SKM-1 (cell line): ENCODE results near the gene EAPP.
"Not testable (repeated sequence)": the region's sequence is repeated elsewhere in the genome, so short reads cannot be mapped to it uniquely, and the experiment has no call there.

Experiments used
- DNase-seq: peaks from one replicate; lab custom pipeline; 2025; ENCODE audit not compliant: unreplicated experiment; lab: John Stamatoyannopoulos, UW

The EAPP gene, protein sequence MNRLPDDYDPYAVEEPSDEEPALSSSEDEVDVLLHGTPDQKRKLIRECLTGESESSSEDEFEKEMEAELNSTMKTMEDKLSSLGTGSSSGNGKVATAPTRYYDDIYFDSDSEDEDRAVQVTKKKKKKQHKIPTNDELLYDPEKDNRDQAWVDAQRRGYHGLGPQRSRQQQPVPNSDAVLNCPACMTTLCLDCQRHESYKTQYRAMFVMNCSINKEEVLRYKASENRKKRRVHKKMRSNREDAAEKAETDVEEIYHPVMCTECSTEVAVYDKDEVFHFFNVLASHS

DNA sequence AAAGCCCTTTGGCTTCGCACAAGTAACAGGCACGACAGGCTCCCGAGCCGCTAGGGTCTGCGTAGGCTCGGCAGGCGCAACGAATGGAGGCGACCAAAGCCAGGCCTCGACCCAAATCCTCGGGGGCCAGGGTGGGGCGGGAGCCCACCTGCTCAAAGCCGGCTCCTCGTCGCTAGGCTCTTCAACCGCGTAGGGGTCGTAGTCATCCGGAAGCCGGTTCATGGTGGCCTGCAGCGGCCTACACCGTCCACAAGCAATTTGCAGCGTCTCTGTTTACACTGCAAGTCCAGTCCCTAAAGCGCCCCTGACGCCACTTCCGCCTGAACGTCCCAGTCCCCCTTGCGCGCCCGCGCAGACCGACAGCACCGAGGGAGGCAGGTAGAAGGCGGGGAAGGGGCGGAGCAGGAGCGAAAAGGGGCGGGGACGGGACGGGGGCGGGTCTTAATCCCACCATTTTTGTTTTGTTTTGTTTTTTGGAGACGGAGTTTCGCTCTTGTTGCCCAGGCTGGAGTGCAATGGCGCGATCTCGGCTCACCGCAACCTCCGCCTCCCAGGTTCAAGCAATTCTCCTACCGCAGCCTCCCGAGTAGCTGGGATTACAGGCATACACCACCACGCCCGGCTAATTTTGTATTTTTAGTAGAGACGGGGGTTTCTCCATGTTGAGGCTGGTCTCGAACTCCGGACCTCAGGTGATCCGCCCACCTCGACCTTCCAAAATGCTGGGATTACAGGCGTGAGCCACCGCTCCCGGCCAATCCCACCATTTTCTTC lies at the start of gene EAPP:
EAPP (minus strand) TSS at position 295 of the 774 bp plus-strand sequence; CDS start at position 222, 73 bp downstream.
- DNase-seq: no peak

DNA sequence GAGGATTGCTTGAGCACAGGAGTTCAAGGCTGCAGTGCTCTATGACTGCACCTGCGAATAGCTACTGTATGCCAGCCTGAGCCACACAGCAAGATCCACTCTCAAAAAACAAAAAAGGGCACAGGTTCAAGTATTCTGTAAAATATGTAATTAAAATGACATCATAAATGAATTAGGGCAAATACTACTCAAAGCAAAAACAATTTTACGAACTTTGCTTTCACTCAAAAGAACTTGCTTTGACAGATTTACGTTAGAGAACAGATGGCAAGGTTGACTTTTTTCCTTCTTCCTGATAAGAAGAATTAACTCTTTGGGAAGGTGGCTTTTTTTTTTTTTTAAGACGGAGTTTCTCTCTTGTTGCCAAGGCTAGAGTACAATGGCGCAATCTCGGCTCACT lies 44.0 kb upstream of the EAPP start:
- DNase-seq: no peak

DNA sequence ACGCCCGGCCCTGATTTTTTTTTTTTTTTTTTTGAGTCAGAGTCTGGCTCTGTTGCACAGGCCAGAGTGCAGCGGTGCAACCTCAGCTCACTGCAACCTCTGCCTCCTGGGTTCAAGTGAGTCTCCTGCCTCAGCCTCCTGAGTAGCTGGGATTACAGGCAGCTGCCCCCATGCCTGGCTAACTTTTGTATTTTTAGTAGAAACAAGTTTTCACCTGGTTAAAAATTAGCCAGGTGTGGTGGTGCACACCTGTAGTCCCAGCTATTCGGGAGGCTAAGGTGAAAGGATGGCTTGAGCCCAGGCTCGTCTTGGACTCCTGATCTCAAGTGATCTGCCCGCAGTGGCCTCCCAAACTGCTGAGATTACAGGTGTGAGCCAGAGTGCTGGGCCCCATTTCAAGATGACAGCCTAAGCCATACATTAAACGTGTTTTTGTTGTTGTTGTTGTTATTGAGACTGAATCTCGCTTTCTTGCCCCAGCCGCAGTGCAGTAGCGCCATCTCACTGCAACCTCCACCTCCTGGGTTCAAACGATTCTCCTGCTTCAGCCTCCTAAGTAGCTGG lies 42.7 kb upstream of the EAPP start:
- no peak for DNase-seq

DNA sequence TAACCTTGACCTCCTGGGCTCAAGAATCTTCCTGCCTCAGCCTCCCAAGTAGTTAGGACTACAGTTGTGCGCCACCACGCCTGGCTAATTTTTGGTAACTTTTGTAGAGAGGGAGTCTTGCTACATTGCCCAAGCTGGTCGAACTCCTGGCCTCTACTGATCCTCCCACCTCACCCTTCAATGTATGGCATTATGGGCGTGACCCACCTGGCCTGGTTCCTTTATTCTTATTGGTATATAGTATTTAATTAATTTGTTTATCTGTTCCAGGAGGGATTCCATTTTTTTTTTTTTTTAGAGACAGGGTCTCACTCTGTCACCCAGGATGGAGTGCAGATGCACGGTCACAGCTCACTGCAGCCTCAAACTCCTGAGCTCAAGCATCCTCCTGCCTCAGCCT lies 40.9 kb upstream of the EAPP start:
- no peak for DNase-seq

DNA sequence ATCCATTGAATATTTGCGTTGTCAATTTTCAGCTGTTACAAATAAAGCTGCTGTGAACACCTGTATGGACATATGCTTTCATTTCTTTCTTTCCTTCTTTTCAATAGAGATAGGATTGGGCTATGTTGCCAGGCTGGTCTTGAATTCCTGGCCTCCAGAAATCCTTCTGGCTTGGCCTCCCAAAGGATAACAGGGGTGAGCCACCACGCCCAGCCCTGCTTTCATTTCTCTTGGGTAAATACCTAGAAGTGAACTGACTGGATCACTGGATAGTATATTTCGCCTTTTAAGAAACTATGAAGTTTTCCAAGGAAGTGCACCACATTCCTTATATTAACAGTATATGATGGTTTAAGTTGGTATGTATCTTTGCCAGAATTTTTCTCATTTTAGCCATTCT lies 32.3 kb upstream of the EAPP start:
- DNase-seq: no peak

DNA sequence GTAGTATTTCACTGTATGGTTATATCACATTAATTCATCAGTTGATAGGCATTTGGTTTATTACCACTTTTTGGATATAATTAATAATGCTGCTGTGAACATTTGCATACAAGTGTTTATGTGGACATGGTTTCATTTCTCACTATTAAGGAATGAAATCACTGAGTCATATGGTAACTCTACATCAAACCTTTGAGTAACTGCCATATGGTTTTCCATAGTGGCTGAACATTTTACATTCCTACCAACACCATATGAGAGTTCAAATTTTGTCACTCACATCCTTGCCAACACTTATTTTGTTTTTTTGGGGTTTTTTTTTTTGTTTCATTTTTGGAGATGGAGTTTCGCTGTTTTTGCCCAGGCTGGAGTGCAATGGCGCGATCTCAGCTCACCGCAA lies 30.2 kb upstream of the EAPP start:
- no peak for DNase-seq

DNA sequence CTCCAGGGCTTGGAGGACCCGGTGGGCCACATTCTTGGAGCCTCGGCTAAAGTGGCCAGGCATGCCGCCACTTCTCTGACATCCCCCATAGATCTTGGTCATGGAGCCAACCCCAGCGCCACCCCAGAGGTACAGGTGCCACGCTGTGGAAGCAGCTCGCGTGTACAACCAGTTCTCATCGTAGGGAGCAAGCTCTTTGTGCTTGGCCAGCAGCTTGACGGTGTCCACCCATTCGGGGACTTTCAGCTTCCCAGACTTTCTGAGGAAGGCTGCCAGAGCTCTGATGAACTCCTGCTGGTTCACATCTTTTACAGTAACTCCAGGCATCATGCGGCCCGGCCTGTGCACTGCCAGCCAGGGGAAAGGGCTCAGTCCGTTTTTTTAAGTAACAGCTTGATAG lies 29.3 kb upstream of the EAPP start:
- no peak for DNase-seq

DNA sequence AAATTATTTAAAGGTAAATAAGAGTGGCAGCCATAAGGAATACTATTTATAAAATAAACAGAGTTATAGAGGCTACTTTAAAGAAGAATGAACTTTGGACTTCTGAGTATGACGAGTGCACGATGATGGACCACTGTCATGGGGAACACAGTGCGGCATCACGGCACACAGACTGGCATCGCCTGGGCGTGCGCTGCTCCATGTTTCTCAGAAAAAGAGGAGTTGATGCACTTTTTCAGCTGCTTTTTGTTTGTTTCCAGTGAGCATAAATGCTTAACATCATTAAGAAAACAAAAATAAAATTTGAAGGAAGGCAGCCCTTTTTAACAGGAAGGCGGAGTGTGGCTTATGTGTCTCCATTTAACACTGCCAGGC lies 23.3 kb upstream of the EAPP start:
- no peak for DNase-seq

DNA sequence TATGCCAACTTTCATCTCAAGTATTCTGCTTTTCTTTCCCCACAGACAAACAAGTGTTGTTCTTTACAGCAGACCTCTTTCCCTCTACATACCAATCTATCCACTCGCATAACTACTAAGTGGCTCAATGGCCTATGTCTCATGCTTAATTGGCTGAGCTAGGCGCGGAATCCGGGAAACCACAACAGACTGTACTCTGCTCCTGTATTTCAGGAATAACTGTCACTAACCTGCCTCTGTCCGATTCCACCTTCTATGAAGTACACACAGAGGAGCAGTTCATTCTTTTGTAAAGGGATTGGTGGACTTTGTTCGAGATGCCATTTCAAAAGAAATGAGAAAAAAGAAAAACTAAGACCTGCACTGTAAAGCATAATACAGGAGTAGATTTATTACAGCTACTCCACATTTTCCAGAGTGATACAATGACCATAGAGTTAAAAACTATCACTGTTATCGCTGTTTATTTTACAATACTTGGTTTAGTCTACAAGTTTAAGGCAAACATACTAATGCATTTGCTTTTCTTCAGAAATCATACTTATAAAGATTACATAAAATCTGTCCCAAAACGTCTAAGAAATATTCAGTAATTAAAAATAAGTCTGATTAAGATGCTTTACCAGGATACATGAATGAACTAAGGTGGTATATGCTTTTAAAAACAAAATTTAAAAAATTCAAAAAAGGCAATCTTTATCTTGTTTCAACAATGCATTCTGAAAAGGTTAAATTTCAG lies 22.7 kb upstream of the EAPP start:
- not testable (repeated sequence) for DNase-seq

DNA sequence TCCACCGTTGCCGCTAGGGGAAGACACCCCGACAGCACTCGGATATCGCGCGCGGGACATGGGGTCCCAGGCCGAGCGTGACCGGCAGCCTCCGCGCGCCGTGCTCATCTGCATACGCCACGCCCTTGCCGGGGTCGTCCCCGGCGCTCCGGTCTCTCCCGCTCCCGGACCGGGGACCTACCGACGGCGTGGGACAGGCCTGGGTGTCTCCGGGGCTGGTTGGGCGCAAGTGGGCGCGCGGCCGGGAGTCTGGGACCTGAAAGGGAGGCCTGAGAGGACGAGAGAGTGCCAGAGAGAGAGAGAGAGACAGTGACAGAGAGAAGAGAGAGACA lies 17.0 kb upstream of the EAPP start:
- DNase-seq: not testable (repeated sequence)

DNA sequence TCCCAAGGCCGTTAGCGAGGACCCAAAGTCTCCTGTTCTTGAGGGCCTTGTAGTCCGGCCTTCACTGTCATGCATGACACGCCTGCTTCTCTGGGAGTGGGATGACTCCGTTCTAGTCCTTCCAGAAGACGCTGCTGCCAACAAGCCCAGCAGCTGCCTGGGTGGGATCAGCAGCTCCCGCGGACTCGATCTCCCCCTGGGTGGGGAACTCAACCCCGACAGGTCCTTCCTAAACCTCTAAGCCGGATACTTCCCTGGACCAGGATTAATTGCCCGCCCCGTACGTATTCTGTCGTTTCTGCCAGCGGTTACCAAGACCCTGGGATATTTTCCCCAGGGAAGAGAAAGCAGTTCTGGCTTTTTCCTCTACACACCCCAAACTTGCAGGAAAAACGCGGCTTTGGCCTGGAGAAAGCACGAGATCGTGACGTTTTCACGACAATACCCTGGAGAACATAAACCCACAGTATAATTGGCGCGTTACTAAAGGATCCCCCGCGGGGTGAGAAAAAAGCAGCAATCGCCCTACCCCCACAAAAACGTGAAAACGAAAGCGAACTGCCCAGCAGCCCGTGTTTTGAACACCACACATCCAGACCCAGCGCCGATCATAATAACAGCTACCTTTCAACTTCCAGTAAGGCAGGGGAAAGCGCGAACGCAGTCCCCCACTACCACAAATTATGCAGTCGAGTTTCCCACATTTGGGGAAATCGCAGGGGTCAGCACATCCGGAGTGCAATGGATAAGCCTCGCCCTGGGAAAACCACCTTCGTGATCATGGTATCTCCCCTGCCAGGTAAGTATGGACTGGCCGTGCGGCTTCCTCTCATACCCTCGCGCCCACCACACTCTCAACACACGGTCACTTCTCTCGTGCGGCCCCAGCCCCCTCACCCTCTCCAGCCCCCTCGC lies 16.3 kb upstream of the EAPP start:
- DNase-seq: not testable (repeated sequence)

DNA sequence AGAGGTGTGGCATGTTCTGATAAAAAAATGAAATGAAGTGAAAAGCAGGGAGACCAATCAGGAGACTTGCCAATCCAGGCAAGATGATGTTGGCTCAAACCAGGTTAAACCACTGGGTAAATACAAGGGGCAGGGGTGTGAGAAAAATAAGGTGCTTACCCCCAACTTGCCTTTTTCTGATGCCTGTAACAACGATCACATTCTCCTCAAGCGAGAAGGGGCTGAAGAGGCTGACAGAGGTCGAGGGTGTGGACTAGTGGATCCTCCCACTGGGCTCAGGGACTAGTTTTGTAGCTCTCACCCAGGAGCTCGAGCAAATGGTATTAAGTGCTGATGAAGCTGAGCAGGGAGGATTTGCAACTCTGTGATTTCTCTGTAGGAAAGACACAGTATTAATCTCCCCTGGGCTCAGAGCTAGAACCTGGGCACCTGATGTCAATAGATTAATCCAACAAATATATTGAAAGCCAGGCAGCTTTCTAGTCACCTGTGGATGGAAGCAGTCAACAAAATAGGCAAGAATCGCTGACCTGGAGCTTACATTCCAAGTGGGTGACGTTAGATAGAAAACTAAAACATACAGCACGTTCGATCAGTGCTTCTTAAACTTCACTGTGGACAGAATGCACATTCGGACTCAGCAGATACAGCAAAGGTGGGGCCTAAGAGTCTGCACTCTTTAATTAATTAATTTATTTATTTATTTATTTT lies 15.2 kb upstream of the EAPP start:
- DNase-seq: no peak

DNA sequence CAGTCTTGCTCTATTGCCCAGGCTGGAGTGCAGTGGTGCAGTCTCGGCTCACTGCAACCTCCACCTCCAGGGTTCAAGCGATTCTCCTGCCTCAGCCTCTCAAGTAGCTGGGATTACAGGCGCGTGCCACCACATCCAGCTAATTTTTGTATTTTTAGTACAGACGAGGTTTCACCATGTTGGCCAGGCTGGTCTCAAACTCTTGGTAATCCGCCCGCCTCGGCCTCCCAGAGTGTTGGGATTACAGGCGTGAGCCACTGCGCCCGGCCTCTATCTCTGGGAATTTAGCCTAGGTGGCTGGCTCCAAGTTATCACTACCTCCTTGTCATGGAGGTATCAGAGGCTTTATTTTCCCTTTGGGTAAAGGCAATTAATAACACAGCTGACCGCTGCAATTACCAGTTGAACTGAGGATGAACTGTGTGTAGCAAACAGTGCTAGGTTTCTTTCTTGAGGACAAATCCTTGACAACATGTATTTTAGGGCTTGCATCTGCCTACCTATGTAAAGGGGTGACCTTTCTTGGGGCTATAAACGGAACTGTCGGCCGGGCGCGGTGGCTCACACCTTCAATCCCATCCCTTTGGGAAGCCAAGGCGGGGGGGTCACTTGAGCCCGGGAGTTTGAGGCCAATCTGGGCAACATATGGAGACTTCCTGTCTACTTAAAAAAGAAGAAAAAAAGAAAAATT lies 9.9 kb upstream of the EAPP start:
- DNase-seq: not testable (repeated sequence)

DNA sequence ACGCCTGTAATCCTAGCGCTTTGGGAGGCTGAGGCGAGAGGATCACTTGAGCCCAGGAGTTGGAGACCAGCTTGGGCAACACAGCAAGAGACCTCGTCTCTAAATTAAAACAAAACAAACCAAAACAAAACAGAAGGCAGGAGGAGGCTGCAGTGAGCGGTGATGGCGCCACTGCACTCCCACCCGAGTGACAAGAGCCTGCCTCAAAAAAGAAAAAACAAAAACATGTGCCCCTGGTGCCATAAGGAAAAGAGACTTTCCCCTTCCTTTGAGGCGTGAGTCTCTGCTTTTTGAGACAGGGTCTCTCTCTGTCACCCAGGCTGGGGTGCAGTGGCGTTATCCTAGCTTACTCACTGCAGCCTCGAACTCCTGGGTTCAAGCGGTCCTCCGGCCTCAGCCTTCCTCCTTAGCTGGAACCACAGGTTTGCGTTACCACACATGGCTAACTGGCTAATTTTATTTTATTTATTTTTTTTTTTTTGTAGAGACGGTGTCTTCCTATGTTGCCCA lies 9.0 kb upstream of the EAPP start:
- DNase-seq: no peak

DNA sequence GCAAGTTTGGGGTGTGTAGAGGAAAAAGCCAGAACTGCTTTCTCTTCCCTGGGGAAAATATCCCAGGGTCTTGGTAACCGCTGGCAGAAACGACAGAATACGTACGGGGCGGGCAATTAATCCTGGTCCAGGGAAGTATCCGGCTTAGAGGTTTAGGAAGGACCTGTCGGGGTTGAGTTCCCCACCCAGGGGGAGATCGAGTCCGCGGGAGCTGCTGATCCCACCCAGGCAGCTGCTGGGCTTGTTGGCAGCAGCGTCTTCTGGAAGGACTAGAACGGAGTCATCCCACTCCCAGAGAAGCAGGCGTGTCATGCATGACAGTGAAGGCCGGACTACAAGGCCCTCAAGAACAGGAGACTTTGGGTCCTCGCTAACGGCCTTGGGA lies 7.6 kb upstream of the EAPP start:
- not testable (repeated sequence) for DNase-seq

DNA sequence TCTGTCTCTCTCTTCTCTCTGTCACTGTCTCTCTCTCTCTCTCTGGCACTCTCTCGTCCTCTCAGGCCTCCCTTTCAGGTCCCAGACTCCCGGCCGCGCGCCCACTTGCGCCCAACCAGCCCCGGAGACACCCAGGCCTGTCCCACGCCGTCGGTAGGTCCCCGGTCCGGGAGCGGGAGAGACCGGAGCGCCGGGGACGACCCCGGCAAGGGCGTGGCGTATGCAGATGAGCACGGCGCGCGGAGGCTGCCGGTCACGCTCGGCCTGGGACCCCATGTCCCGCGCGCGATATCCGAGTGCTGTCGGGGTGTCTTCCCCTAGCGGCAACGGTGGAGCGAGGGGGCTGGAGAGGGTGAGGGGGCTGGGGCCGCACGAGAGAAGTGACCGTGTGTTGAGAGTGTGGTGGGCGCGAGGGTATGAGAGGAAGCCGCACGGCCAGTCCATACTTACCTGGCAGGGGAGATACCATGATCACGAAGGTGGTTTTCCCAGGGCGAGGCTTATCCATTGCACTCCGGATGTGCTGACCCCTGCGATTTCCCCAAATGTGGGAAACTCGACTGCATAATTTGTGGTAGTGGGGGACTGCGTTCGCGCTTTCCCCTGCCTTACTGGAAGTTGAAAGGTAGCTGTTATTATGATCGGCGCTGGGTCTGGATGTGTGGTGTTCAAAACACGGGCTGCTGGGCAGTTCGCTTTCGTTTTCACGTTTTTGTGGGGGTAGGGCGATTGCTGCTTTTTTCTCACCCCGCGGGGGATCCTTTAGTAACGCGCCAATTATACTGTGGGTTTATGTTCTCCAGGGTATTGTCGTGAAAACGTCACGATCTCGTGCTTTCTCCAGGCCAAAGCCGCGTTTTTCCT lies 7.0 kb upstream of the EAPP start:
- DNase-seq: not testable (repeated sequence)

DNA sequence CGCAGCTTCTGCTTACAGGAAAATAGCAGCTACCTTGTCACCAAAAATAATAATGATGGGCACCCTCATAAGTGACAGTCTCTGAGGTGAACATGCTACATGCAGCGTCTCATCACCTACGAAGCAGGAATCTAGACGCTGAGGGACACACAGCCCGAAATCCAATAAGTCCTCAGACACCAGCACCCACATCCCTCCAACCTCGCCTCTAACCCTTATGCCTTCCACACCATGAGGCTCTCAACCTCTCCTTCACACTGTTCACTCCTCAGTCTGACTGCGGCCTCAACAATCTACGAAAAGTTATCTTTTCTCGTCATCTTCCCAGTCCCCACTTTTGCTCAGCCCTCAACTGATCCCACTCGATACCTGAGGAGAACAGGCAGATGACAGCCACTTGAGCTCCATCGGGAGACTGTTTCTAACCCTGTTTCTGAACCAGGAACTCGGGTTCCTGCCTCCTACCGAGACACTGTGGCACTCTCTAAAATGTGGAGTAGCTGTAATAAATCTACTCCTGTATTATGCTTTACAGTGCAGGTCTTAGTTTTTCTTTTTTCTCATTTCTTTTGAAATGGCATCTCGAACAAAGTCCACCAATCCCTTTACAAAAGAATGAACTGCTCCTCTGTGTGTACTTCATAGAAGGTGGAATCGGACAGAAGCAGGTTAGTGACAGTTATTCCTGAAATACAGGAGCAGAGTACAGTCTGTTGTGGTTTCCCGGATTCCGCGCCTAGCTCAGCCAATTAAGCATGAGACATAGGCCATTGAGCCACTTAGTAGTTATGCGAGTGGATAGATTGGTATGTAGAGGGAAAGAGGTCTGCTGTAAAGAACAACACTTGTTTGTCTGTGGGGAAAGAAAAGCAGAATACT lies 919 bp upstream of the EAPP start:
- not testable (repeated sequence) for DNase-seq
